HG03060 (cell line): ENCODE results near the gene PTGES3.
"Not testable (repeated sequence)": the region's sequence is repeated elsewhere in the genome, so short reads cannot be mapped to it uniquely, and the experiment has no call there.

Source experiments
- ATAC-seq: cut with Tn5 transposase; IDR thresholded peaks from one replicate; pipeline ENCODE4 v1.9.1; 2021; ENCODE audit warnings: low read depth, moderate number of reproducible peaks; ENCODE audit not compliant: unreplicated experiment

Gene PTGES3

DNA sequence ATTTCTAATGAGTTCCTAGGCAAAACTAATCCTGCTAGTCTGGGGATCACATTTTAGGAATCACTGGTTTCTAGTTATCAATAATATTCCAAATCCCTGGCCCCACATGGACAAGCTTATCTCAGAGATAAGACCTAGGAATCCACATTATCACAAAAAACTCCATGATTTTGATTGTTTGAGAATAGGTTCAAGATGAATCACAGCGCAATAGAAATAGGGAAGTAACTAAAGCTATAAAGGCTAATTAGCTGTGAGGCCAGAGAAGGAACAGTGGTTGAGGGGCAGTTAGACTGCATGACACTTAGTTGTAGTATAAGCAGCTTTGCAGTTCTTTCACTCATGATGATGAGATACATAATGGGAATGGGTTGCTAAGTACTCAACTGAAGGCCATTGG, 29.2 kb downstream of the PTGES3 start:
- no peak for ATAC-seq

DNA sequence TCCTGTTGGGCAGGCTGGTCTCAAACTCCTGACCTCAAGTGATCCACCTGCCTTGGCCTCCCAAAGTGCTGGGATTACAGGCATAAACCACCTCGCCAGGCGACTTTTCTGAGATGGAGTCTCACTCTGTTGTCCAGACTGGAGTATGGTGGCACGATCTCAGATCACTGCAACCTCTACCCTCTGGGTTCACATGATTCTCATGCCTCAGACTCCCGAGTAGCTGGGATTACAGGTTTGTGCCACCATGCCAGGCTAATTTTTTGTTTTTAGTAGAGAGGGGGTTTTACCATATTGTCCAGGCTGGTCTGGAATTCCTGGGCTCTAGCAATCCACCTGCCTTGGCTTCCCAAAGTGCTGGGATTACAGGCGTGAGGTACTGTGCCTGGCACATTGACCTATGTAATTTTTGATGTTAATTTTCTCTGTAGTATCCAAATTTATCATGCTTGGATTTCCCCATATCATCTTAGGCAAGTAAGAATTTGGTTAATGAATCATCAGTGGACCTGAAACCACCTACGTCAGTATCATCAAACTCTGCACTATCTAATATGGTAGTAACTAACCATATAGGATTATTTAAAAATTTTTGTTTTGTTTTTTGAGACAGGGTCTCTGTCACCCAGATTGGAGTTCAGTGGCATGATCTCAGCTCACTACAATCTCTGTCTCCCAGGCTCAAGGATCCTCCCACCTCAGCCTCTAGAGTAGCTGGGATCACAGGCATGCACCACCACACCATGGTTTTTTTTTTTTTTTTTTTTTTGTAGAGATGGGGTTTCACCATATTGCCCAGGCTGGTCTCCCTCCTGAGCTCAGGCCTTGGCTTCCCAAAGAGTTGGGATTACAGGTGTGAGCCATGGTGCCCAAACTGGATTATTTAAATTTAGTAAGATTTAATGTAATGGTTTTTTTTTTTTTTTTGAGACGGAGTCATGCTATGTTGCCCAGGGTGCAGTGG, 30.4 kb downstream of the PTGES3 start:
- no peak for ATAC-seq

DNA sequence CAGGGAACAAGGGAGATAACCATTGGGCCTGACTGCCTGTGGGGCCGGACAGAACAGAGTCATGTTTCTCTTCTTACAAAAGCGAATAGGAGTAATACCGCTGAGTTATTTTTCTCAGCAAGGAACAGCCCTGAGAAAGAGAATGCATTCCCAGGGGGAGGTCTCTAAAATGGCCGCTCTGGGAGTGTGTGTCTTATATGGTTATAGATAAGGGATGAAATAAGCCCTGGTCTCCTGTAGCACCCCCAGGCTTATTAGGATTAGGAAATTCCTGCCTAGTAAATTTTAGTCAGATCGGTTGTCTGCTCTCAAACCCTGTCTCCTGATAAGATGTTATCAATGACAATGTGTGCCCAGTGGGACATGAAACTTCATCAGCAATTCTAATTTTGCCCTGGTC, 34.3 kb downstream of the PTGES3 start:
- ATAC-seq: not testable (repeated sequence)

DNA sequence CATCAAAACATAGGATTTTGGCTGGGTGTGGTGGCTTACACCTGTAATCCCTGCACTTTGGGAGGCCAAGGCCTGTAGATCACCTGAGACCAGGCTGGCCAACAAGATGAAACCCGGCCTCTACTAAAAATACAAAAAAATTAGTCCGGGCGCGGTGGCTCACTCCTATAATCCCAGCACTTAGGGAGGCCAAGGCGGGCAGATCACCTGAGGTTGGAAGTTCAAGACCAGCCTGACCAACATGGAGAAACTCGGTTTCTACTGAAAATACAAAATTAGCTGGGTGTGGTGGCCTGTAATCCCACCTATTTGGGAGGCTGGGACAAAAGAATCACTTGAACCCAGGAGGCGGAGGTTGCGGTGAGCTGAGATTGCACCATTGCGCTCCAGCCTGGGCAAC, 40.1 kb downstream of the PTGES3 start:
- ATAC-seq: not testable (repeated sequence)

DNA sequence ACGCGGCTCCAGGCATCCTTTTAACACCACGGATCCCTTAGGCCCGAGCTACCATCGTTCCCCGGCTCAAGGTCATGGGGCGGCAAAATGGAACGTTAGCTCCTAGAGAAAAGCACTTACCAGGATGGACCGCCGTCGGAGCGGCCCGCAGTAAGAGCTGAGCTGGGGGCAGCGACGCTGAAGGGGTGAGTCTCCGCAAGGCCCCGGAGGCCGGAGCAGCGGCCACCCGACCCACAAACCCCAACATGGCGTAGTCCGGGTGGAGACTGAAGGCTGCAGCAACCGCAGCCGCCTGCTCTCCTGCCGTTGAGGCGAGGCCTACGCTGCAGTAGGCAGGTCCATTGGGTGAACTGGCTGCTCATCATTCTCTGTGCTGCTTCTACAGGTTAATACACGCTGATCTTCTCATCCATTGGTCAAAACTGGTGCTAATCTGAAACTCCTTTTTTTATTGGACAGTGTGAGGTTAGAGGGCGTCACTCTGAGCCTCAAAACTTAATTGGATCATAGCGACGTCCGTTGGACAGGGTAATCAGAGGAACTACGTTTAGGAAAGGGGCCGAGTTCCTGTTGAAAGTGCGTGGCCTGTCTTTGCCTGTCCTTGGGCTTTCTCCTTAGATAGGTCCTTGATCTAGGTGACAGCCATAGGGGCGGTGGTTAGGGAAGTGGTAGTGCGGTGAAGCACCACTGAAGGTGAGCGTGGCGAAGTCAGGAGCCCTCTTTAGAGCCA, 42.2 kb downstream of the PTGES3 start, which contains the start of gene ATP5F1B:
Gene ATP5F1B, minus strand, starts transcription at position 268 of the 730 bp plus-strand sequence. Its CDS starts 21 bp downstream, at position 247.
- peak; percentile 98 for ATAC-seq

DNA sequence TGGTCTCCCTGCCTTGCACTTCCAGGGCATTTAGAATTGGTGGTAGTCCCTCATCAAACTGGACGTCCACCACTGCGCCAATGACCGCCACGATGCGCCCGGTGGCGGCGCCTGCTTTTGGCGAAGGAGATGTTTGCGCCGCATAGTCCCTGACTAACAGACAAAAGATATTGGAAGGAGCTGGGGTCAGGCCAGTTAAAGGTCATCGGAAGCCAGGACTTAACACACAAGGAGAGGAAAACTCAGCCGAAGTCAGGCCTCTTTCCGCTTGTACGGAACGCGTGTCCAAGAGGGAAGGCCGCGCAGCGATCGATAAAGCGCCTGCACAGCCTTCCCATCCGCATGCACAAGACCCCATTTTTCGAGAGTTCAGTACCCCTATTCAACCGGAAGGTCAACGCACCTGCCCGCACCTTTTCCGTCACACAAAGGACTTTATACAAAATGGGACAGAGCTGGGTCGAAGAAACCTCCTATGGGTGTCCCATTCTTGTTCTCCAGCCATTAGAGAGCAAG, 42.8 kb downstream of the PTGES3 start:
- ATAC-seq: no peak

DNA sequence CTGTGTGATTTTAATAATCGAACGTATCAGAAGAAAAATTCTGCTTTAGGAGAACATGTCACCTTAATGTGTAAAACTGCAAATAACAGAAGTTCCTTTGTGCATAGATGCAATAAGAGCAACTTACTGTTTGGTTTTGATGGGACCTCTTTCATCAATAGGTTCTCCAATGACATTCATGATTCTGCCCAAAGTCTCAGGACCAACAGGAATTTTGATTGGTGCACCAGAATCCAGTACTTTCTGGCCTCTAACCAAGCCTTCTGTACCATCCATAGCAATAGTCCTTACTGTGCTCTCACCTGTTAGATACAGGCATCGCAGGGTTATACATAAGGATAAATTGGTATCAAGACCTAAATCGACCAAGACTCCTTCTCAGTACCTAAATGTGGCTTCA, 43.4 kb downstream of the PTGES3 start:
- no peak for ATAC-seq

DNA sequence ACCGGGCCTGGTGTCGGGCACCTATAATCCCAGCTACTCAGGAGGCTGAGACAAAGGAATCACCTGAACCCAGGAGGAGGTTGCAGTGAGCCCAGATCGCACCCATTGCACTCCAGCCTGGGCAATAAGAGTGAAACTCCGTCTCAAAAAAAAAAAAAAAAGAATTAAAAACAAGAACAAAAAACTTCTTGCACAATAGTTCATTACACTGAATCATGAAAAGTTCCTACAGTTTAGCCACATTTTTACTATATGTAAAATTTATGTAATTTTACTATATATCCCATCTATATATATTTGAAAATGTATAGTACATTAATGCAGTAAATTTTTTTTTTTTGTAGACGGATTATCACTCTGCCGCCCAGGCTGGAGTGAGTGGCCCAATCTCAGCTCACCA, 46.9 kb downstream of the PTGES3 start:
- no peak for ATAC-seq

DNA sequence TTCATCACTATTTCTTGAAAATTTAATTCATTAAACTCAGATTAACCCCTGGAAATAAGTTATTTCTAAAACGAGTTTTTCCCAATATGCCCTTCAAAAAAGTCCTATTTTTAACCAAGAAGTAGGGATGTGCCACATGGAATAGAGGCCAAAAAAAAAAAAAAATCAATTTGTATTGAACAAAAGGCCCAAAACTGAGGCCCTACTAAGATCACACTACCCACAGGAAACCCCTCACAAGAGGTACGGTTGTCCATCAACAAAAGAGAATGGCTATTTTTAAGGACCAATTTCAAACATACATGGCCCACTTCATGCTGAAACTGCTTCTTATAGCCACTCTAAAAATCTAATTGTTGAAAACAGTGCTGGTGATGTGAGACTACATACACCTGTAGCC, 50.5 kb downstream of the PTGES3 start:
- ATAC-seq: no peak

DNA sequence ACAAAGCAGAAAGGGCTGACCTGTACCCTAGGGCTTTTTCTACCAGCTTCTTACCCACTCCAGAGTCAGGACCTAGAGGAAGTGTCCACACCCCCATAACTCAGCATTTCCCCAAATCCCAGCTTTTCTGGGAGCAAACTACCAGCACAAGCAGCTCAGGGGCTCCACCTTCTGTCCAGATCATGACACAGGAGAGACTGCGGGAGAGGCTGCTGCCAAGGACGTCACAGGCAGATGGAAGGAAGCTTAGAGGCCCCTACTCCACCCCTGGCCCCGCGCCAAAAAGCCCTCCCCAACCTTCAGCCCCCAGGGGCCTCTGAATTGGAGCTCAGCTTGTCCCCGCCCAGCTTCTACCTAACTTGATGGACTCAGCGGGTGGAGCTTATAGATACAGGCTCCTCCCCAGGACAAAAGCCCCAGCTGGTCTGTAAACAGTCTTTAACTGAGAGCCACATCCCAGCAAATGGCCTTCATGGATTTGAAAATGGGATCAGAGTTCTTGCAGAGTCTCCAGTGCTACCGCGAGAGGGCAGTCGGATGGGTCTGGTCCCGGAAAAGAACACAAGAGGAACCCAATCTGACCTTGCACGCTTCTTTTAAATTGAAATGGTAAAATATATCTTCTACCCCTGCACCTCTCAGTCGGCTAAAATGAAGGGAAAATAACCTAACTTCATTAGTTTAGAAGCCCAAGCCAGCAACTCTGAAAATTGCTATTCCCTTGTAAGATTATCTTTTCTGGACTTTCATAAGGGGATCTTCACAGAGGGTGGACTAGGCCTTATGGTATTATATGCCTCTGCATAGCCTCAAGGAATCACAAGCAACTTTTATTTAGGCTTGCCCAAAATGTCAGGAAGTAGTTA, 51.2 kb downstream of the PTGES3 start:
- ATAC-seq: peak; percentile 58

DNA sequence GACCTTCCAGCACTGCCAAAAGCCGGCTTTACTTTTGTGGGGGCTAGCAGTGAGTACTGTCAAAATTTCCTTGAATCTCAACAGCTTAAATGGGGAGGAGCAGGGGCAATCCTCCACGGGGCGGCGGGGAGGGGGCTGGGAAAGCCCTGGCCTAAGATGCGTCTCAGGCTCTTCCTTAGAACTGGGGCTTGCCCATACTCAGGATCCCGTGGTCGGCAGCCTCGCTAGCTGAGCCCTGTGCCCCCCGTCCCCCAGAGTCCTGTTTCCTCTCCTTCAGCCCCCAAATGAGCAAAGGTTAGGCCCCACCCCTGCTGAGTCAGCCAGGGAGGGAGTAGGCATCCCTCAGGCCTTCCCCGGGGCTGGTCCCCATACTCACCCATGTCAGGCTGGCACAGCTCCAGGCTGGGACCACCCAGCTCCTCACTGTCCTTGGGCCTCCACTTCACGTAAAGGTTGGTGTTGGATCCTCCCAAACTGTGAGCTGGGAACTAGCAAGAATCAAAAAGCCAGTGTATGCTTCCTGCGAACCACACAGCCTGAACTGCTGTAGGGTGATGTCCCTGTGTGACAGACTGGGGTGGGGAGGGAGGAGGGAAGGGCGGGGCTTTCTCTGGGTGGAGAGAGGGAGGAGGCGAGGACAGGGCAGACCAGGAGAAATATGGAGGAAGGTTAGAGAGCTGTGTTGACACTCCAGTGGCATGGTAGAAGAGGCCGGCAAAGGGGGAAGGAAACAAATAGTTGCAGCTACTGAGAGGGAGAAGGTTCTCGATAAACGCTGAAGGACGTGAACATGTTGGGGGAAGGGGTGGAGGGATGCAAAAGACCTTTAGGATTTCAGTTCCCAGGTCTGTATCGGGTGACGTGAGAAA, 52.0 kb downstream of the PTGES3 start:
- ATAC-seq: peak; percentile 21

DNA sequence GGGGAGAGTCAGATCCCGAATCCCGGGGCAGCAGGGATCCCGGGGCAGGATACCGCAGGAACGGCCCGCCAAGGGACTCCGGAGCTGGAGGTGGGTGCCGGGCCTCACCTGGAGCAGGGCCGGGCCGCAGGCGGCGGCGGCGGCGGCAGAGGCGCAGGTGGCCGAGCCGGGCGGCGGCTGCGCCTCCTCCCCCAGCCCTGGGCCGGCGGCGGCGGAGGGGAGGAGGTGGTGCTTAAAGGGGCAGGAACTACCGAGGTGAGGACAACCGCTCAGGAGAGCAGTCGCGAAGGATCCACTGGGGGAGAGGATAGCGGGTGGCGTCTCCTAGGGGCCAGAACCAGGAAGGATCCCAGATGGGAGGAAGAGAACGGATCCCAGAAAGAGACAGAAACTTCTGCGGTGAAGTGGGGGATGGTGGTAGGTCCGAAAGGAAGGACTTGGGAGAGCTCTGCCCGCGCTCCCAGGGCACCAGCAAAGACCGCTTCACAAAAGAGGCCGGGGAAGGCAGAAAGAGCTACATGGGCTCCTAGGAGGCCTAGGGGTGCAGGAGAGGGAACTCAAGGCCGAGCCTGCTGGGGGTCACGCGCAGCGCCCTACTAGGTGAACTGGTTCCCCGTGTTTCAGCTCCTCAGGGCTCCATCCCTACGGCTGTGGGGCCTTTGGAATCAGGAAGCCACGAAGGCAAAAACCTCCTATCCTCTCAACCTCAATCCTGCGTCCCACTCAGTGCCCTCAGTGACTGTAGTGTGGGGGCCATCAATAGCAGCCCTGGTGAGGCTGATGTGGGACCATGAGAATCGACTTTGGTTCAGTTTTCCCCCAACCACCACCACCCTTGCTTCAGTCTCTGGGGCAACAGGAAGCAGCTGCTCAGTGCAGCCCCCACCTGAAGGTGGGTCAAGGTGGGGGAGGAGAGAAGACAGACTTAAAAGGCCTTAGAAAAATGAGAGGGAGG, 53.0 kb downstream of the PTGES3 start:
- no peak for ATAC-seq

DNA sequence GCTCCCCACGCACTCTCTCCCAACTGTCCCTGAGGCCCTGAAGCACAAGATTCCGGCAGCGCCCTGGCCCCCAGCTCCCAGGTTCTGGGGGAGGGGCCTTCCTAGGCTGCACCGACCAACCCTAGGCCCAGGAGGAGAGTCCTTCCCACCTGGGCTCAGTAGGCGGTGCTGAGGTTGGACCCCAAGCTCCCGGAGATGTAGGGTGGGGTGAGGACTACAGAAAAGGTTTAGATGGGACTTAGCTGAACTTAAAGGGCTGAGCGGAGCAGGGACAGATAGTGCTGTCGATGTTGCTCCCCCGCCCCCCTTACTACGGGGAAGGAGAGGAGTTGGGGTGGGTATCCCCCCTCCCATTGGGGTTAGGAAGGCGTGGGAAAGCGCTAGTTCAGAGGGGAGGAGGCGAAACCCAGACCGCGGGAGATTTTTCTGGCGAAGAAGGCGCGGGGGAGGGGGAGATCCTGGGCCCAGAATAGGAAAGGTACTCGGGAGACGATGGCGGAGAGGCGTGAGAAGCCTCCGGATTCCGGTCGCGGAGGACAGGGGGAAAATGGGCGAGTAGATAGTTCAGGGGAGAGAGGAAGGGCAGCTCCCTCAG, 53.7 kb downstream of the PTGES3 start:
- no peak for ATAC-seq

DNA sequence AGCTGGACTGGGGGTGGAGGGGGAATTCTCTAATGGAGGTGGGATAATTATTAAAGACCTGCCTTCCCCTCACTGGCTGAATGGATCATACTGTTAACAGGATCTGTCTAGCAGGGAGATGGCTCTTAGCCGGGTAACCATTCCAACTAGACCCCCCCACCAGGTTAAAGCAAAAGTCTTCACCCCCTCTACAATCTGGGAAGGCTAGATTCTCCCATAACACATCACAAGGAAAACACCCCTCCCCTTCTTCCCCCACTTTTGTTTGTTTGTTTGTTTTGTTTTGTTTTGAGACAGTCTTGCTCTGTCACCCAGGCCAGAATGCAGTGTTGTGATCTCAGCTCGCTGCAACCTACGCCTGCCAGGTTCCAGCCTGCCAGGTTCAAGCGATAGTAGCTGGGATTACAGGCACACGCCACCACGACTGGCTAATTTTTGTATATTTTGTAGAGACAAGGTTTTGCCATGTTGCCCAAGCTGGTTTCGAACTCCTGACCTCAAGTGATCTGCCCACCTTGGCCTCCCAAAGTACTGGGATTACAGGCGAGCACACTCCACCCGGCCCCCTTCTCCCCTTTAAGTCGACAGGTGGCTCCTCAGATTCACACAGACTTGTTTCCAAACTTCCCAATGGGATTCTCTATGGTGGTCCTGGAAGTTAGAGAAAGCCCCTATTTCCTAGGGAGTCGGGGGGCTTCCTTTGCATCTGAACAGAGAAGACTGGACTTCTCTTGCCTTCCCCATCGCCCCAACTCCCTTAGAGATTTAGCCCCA, 54.4 kb downstream of the PTGES3 start:
- no peak for ATAC-seq

DNA sequence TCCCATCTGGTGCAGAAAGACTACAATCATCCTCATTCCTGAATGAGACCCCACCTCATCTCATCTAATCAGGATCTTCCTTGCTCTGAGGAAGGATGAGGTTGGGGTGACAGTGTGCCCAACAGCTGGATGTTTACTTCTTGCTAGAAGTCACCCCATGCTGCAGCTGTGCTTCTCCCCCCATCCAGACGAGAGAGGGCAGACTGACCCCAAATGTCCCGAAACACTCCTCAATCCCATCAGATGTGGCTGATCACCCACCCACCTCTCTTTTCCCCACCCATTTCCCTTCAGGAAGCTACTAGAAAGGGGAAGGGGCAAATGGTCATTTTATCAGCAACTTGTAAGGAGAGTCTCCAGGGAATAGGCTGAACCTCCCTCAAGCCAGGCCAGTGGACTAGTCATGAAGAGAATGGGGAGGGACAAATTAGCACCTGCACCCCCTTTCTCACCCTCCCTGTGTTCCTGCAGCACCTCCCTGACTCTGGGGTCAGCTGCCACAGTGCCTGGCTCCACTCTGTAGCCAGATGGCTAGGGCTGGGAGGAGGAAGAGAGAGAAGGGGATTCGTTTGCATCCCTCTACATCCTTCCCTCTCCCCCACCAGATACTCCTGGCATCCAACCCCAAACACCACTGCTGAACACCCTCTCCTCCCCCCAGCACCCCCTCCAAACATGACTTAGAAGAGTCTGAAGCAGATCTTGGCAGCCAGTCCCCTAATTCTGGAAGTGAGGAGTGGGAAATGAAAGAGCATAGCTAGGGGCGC, 55.2 kb downstream of the PTGES3 start:
- ATAC-seq: no peak
